Measurements from ENCODE around the gene TRIM3.
A peak's percentile ranks its signal among the peaks of the same experiment; 100 is the strongest.

Gene TRIM3

DNA sequence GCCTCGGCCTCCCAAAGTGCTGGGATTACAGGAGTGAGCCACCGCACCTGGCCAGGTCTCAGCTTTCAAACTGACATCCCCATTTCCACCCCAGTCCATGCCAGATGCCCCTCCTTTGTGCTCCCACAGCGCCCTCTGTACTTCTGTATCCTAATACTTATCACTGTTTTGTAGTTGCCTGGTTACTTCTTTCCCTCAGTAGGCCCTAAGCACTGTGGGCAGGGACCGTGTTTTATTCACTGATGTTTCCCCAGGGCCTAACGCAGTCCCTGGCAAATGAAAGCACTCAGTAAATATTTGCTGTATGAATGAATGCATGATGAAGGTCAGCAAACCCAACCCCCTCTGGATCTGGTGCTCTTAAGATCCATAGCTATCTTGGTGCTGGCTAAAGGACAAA, 2.2 kb upstream of the TRIM3 start:
- POLR2A ChIA-PET: no interaction called here
- CTCF ChIA-PET: interaction anchor here (1.2 to 9.1 kb wide), 5 partner anchors 29 to 208 kb away, joined by 3 to 56 read pairs (median 7); partner anchors contain the start of genes APBB1 and MRPL17
- TF ChIP-seq, protein P1, sequence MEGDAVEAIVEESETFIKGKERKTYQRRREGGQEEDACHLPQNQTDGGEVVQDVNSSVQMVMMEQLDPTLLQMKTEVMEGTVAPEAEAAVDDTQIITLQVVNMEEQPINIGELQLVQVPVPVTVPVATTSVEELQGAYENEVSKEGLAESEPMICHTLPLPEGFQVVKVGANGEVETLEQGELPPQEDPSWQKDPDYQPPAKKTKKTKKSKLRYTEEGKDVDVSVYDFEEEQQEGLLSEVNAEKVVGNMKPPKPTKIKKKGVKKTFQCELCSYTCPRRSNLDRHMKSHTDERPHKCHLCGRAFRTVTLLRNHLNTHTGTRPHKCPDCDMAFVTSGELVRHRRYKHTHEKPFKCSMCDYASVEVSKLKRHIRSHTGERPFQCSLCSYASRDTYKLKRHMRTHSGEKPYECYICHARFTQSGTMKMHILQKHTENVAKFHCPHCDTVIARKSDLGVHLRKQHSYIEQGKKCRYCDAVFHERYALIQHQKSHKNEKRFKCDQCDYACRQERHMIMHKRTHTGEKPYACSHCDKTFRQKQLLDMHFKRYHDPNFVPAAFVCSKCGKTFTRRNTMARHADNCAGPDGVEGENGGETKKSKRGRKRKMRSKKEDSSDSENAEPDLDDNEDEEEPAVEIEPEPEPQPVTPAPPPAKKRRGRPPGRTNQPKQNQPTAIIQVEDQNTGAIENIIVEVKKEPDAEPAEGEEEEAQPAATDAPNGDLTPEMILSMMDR (IDR thresholded peaks at IDR 0.05; ENCODE audit: insufficient read depth, low read length, missing control alignments): no peak
- H3K4me3 ChIP-seq (ENCODE audit: low read depth, low read length): no peak overlapping the region
- no peak for DNase-seq (ENCODE audit: low read depth, low spot score)

DNA sequence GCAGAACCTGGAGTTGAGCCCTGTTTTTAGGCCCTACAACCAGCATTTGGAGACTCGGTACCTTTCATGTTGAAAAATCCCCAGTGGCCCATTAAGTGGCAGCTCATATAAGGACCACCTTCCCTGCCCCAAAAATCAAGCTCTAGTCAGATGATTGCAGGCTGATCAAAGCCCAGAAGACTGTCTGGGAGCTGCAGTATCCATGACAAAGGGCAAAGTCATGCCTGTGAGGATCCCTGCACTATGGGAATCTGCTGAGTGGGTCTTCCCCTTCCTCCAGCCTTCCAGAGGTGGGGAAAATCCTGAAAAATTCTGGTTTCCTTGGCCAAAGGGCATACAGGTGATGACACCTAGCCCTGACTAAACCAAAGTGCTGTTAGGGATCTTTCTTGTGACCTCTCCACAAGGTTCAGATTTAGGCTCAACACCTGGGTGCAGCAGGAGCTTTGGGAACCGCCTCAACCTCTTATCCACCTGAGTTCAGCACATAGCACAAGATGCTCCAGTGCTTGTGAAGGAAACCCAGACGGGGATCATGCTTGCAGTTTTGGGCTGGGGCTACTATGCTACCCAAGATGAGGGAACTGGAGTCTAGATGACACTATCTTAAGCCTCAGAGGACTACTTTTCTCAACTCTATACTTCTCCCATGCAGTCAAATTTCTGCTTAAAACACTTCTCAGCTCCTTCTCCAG, 1.2 kb upstream of the TRIM3 start:
- DNase-seq (ENCODE audit: low read depth, low spot score): no peak
- TF ChIP-seq, protein P1 (IDR thresholded peaks at IDR 0.05; ENCODE audit: insufficient read depth, low read length, missing control alignments): no peak
- ChIA-PET CTCF (interaction anchor here (0.7 to 9.1 kb wide), 9 partner anchors 30 to 226 kb away, joined by 3 to 56 read pairs (median 3); partner anchors contain the start of genes APBB1 and MRPL17), POLR2A (interaction anchor here (1.3 kb wide), 1 partner anchor 56 kb away, joined by 3 read pairs; the partner anchor contains the start of gene APBB1)
- H3K4me3 ChIP-seq (ENCODE audit: low read depth, low read length): peak overlapping the region; percentile 65; the same call in 1 of the 2 replicates

DNA sequence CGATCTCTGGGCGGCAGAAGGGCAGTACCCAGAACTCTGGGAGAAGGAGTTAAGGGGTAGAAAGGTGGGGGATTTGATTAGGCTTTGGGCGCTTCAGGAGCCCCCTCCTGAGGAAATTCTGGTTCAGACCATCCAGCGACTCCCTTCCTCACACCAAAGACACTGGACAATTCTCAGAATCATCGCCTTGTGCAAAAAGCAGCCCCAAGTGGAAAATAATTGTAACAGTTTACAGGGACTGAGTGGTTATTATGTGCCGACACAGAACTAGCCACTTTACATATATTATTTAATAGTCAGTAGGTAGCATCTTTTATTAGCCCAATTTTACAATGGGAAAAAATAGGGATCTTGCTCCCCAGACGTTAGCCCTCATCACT, 662 bp upstream of the TRIM3 start:
- DNase-seq (ENCODE audit: low read depth, low spot score): no peak
- ChIA-PET POLR2A (interaction anchor here (1.1 to 1.3 kb wide), 2 partner anchors 55 to 137 kb away, joined by 3 to 4 read pairs; partner anchors contain the start of gene APBB1), CTCF (interaction anchor here (0.6 to 9.1 kb wide), 7 partner anchors 30 to 226 kb away, joined by 3 to 56 read pairs (median 6); partner anchors contain the start of genes APBB1 and MRPL17)
- TF ChIP-seq, protein P1 (IDR thresholded peaks at IDR 0.05; ENCODE audit: insufficient read depth, low read length, missing control alignments): no peak
- peak overlapping the region; percentile 65 for H3K4me3 ChIP-seq (ENCODE audit: low read depth, low read length)

DNA sequence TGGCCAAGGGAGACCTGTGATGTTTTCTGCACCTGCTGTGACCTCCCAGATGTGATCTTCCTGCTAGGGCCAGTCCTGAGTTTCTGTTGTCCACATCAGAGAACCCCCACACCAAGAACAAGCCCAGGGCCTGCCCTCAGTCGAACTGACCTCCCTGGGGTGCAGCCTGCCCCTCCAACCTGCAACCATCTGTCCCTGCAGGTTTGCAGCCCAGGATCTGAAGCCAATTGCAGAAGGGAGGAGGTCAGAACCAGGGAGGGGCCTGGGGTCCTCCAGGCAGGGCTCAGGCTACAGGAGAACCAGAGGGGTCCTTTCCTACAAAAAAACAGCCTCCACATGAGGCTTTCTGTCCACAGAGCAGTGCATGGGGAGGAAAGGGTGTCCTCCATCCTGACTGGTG, 807 bp downstream of the TRIM3 start:
- peak overlapping the region; percentile 77 for H3K4me3 ChIP-seq (ENCODE audit: low read depth, low read length)
- TF ChIP-seq, protein P1 (IDR thresholded peaks at IDR 0.05; ENCODE audit: insufficient read depth, low read length, missing control alignments): no peak
- no peak for DNase-seq (ENCODE audit: low read depth, low spot score)
- ChIA-PET POLR2A (interaction anchor here (1.0 to 1.5 kb wide), 3 partner anchors 9 to 173 kb away, joined by 3 to 7 read pairs (median 3); partner anchors contain the start of genes ARFIP2 and TIMM10B), CTCF (interaction anchor here (0.5 to 9.1 kb wide), 7 partner anchors 9 to 179 kb away, joined by 3 to 56 read pairs (median 3); partner anchors contain the start of gene TIMM10B)

DNA sequence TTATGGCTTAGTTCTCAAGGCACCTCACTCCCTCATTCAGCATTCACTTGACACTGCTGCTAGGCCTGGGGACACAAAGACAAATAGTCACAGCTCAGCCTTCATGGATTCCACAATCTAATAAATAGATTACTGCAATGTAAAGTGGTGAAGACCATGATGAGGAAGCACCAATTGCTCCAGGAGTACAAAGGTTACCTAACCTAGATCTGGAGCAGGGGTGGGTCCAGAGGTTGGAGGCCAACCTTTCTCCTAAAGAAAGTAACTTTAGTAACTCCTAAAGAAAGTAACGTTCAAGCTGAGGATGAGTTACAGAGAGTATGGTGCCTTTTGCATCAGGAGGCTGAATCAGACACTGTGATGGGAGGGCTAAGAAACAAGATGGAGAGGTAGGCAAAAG, 4.1 kb downstream of the TRIM3 start:
- ChIA-PET POLR2A (interaction anchor here (2.4 kb wide), 1 partner anchor 12 kb away, joined by 6 read pairs; the partner anchor contains the start of genes ARFIP2 and TIMM10B), CTCF (interaction anchor here (0.8 to 9.1 kb wide), 9 partner anchors 13 to 214 kb away, joined by 3 to 56 read pairs (median 3); partner anchors contain the start of gene MRPL17)
- no peak for DNase-seq (ENCODE audit: low read depth, low spot score)
- no peak overlapping the region for H3K4me3 ChIP-seq (ENCODE audit: low read depth, low read length)
- TF ChIP-seq, protein P1 (IDR thresholded peaks at IDR 0.05; ENCODE audit: insufficient read depth, low read length, missing control alignments): no peak

Measured in AG04449 (cell line).